Mammary epithelial cell (primary cell): ENCODE data around the gene OS9.

Source experiments
- EZH2 ChIP-seq: IDR thresholded peaks from 2 replicates; pipeline ENCODE4 v1.6.1; 2012; ENCODE audit warnings: low read length, inconsistent platforms, borderline replicate concordance
- TF ChIP-seq, protein P1 (sequence below), 2 donors: IDR thresholded peaks in 1 of 2; conservative IDR thresholded peaks in 1 of 2; 2 replicates each; pipeline ENCODE4 v1.5.1; 2011 to 2012; ENCODE audit warnings: inconsistent platforms in 2 of 2, low read length in 2 of 2, mild to moderate bottlenecking in 2 of 2, control low read depth in 1 of 2, low read depth in 1 of 2; ENCODE audit not compliant: insufficient read depth in 1 of 2; ENCODE audit errors: extremely low read depth in 1 of 2

DNA sequence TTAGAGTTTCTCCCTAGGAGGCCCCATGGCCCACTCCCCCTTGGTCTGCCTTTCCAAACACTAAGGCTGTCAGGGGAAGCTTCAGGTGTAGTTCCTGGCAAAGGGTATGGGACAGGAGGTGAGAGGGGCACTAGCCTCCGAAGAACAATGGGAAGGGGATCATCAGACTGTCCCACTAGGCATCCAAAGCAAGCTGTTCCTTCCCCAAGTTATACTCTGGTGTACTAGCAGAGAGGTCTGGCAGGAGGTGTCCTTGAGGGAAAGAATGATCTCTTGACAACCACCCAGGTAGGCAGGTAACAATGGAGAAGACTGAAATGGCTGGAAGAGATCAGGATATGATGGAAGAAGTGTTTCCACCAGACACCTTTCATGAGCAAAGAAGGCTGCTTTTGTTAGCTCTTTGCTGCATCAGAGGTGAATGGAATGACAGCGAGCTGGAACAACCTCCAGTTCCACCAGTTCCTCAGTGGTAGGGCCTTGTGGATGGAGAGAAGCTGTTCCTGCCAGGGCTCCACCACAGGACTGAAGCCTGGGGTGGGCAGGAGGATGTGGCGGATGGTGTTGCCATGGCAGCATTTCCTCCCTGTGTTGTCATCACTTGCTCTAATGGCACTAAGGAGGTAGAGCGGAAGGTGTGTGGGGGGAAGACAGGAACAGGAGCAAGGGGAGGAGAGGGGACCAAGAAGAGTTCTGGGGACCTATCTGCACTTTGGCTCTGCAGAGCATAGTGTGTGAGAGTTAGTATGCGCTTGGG is 46.9 kb downstream of the OS9 start:
- TF ChIP-seq, protein P1, sequence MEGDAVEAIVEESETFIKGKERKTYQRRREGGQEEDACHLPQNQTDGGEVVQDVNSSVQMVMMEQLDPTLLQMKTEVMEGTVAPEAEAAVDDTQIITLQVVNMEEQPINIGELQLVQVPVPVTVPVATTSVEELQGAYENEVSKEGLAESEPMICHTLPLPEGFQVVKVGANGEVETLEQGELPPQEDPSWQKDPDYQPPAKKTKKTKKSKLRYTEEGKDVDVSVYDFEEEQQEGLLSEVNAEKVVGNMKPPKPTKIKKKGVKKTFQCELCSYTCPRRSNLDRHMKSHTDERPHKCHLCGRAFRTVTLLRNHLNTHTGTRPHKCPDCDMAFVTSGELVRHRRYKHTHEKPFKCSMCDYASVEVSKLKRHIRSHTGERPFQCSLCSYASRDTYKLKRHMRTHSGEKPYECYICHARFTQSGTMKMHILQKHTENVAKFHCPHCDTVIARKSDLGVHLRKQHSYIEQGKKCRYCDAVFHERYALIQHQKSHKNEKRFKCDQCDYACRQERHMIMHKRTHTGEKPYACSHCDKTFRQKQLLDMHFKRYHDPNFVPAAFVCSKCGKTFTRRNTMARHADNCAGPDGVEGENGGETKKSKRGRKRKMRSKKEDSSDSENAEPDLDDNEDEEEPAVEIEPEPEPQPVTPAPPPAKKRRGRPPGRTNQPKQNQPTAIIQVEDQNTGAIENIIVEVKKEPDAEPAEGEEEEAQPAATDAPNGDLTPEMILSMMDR (conservative IDR thresholded peaks at IDR 0.05 in 1 of 2, IDR thresholded peaks at IDR 0.05 in 1 of 2; ENCODE audit: extremely low read depth in 1 of 2, insufficient read depth in 1 of 2, low read depth in 1 of 2, low read length in 2 of 2), result no peak
- TF ChIP-seq EZH2, result no peak
